ENCODE data around the gene STAB2. TPM values are rescaled to one million over a fixed set of nuclear protein-coding genes. Genes with fewer than 3 reads are reported as not detected.

Gene STAB2
- polyA plus RNA-seq, 3 donors = not detected

- Histone ChIP-seq H3K4me3 (replicated peaks in 1 of 3; ENCODE audit: low read depth in 2 of 3, low read length in 3 of 3) (no peak overlapping the region), H3K27ac (ENCODE audit: low read depth in 1 of 2, low read length in 2 of 2) (no peak overlapping the region), H3K36me3 (replicated peaks in 1 of 2; ENCODE audit: control insufficient read depth in 1 of 2, insufficient read depth in 2 of 2, low read length in 2 of 2) (no peaks in the 10 kb centered on the region), H3K79me2 (ENCODE audit: insufficient read depth, low read length) (no peaks in the 10 kb centered on the region), H4K20me1 (ENCODE audit: insufficient read depth, low read length) (no peaks in the 10 kb centered on the region), H2AFZ (ENCODE audit: insufficient read depth, low read depth, low read length, poor library complexity, severe bottlenecking) (no peak overlapping the region), H3K4me2 (replicated peaks; ENCODE audit: extremely low read depth, low read length, poor library complexity, severe bottlenecking) (no peak overlapping the region), H3K9ac (ENCODE audit: insufficient read depth, low read length, poor library complexity, severe bottlenecking) (no peak overlapping the region), H3K27me3 (ENCODE audit: control insufficient read depth in 2 of 2, insufficient read depth in 2 of 2, low read length in 2 of 2) (no peaks in the 10 kb centered on the region), H3K9me3 (replicated peaks in 1 of 2; ENCODE audit: control insufficient read depth in 1 of 2, insufficient read depth in 1 of 2, low read length in 2 of 2) (no peaks in the 10 kb centered on the region), H3K4me1 (ENCODE audit: control insufficient read depth in 1 of 2, insufficient read depth in 2 of 2, low read length in 2 of 2) (no peaks in the 10 kb centered on the region)
- Mint-ChIP-seq H3K4me3 (no peak overlapping the region), H3K4me1 (no peaks in the 10 kb centered on the region), H3K27ac (no peak overlapping the region), H3K27me3 (ENCODE audit: low read depth in 3 of 3) (peaks cover 0 to 4% (median 2%) of the 10 kb centered on the region in 3 donors), H3K36me3 (no peaks in the 10 kb centered on the region), H3K9me3 (peaks cover 0 to 6% (median 0%) of the 10 kb centered on the region in 7 donors)
- TF ChIP-seq CTCF (IDR thresholded peaks at IDR 0.05) = no peak
- no peak for DNase-seq
- intact Hi-C loops (cut with micrococcal nuclease) = no loop called here
- WGBS (ENCODE audit: insufficient coverage) = 92% methylated on average over 2 of the region's 6 CpGs
Observed at GRCh38 chr12:103623716-103624115, 36.6 kb downstream of the STAB2 start.

- peaks cover 0 to 3% (median 1%) of the 10 kb centered on the region in 3 donors for H3K27me3 Mint-ChIP-seq (ENCODE audit: low read depth in 3 of 3)
- H3K27ac Mint-ChIP-seq = no peak overlapping the region
- no peaks in the 10 kb centered on the region for H3K79me2 ChIP-seq (ENCODE audit: insufficient read depth, low read length)
- WGBS (ENCODE audit: insufficient coverage) = 68% methylated on average over 3 of the region's 4 CpGs
- H3K4me1 Mint-ChIP-seq = no peaks in the 10 kb centered on the region
- H3K4me1 ChIP-seq (ENCODE audit: control insufficient read depth in 1 of 2, insufficient read depth in 2 of 2, low read length in 2 of 2) = no peaks in the 10 kb centered on the region
- intact Hi-C loops (cut with micrococcal nuclease) = no loop called here
- H3K9me3 Mint-ChIP-seq = peaks cover 0 to 6% (median 0%) of the 10 kb centered on the region in 7 donors
- H3K36me3 ChIP-seq (replicated peaks in 1 of 2; ENCODE audit: control insufficient read depth in 1 of 2, insufficient read depth in 2 of 2, low read length in 2 of 2) = no peaks in the 10 kb centered on the region
- H2AFZ ChIP-seq (ENCODE audit: insufficient read depth, low read depth, low read length, poor library complexity, severe bottlenecking) = no peak overlapping the region
- H4K20me1 ChIP-seq (ENCODE audit: insufficient read depth, low read length) = no peaks in the 10 kb centered on the region
- no peaks in the 10 kb centered on the region for H3K36me3 Mint-ChIP-seq
- H3K4me2 ChIP-seq (replicated peaks; ENCODE audit: extremely low read depth, low read length, poor library complexity, severe bottlenecking) = no peak overlapping the region
- H3K4me3 ChIP-seq (replicated peaks in 1 of 3; ENCODE audit: low read depth in 2 of 3, low read length in 3 of 3) = no peak overlapping the region
- no peaks in the 10 kb centered on the region for H3K9me3 ChIP-seq (replicated peaks in 1 of 2; ENCODE audit: control insufficient read depth in 1 of 2, insufficient read depth in 1 of 2, low read length in 2 of 2)
- no peak overlapping the region for H3K27ac ChIP-seq (ENCODE audit: low read depth in 1 of 2, low read length in 2 of 2)
- no peak overlapping the region for H3K9ac ChIP-seq (ENCODE audit: insufficient read depth, low read length, poor library complexity, severe bottlenecking)
- DNase-seq = no peak
- no peak overlapping the region for H3K4me3 Mint-ChIP-seq
- no peak for TF ChIP-seq CTCF (IDR thresholded peaks at IDR 0.05)
- no peaks in the 10 kb centered on the region for H3K27me3 ChIP-seq (ENCODE audit: control insufficient read depth in 2 of 2, insufficient read depth in 2 of 2, low read length in 2 of 2)
Observed at GRCh38 chr12:103626498-103626897, 39.4 kb downstream of the STAB2 start.

Measured in CD14-positive monocyte (primary cell).